ENCODE results near the gene LRRN4CL.
"Not testable (repeated sequence)": the region's sequence is repeated elsewhere in the genome, so short reads cannot be mapped to it uniquely, and the experiment has no call there.

Gene LRRN4CL

GRCh38 chr11:62706850-62707247 lies 17.5 kb upstream of the LRRN4CL start:
- ChIA-PET CTCF (interaction anchor here (0.9 to 4.1 kb wide), 5 partner anchors 12 to 125 kb away, joined by 3 to 20 read pairs (median 6); partner anchors contain the start of genes LRRN4CL and STX5), POLR2A (interaction anchor here (1.1 to 1.4 kb wide), 2 partner anchors 26 to 134 kb away, joined by 3 to 6 read pairs; no protein-coding TSS in a partner anchor)
- Histone ChIP-seq H3K36me3 (ENCODE audit: control insufficient read depth in 4 of 4, insufficient read depth in 4 of 4, low read length in 3 of 4) (peaks cover 0 to 24% (median 7%) of the 10 kb centered on the region in 4 experiments), H3K4me3 (ENCODE audit: control insufficient read depth in 1 of 7, extremely low read depth in 1 of 7, insufficient read depth in 4 of 7, low read depth in 2 of 7, low read length in 6 of 7) (peak overlapping the region in 5 of 7 experiments; percentile 47 to 76 (median 63)), H3K27ac (ENCODE audit: insufficient read depth in 1 of 2, low read depth in 1 of 2, low read length in 2 of 2, poor library complexity in 1 of 2, severe bottlenecking in 2 of 2) (no peak overlapping the region), H3K4me1 (ENCODE audit: control extremely low read depth in 1 of 4, control insufficient read depth in 4 of 4, insufficient read depth in 4 of 4, low read length in 3 of 4) (peaks cover 8 to 56% (median 44%) of the 10 kb centered on the region in 4 experiments), H3K9me3 (ENCODE audit: control extremely low read depth in 1 of 5, control insufficient read depth in 4 of 5, insufficient read depth in 2 of 5, low read depth in 1 of 5, low read length in 4 of 5) (no peaks in the 10 kb centered on the region), H3K27me3 (replicated peaks in 2 of 5; ENCODE audit: control insufficient read depth in 4 of 5, insufficient read depth in 5 of 5, low read length in 4 of 5) (no peaks in the 10 kb centered on the region)
- 96% methylated on average over 8 of the region's 8 CpGs for WGBS (ENCODE audit: insufficient coverage)
- DNase-seq, result no peak

GRCh38 chr11:62705880-62706849 lies 16.8 kb upstream of the LRRN4CL start:
- 9% methylated on average over 64 of the region's 73 CpGs for WGBS (ENCODE audit: insufficient coverage)
- ChIA-PET POLR2A (interaction anchor here (1.1 to 1.7 kb wide), 3 partner anchors 25 to 135 kb away, joined by 3 to 6 read pairs (median 6); partner anchors contain the start of gene TUT1), CTCF (interaction anchor here (0.9 to 3.9 kb wide), 10 partner anchors 10 to 126 kb away, joined by 3 to 16 read pairs (median 5); partner anchors contain the start of genes LRRN4CL, STX5 and TUT1)
- Histone ChIP-seq H3K9me3 (ENCODE audit: control extremely low read depth in 1 of 5, control insufficient read depth in 4 of 5, insufficient read depth in 2 of 5, low read depth in 1 of 5, low read length in 4 of 5) (no peaks in the 10 kb centered on the region), H3K4me3 (ENCODE audit: control insufficient read depth in 1 of 7, extremely low read depth in 1 of 7, insufficient read depth in 4 of 7, low read depth in 2 of 7, low read length in 6 of 7) (peak overlapping the region; percentile 33 to 90 (median 76)), H3K36me3 (ENCODE audit: control insufficient read depth in 4 of 4, insufficient read depth in 4 of 4, low read length in 3 of 4) (peaks cover 0 to 20% (median 7%) of the 10 kb centered on the region in 4 experiments), H3K27me3 (replicated peaks in 2 of 5; ENCODE audit: control insufficient read depth in 4 of 5, insufficient read depth in 5 of 5, low read length in 4 of 5) (no peaks in the 10 kb centered on the region), H3K27ac (ENCODE audit: insufficient read depth in 1 of 2, low read depth in 1 of 2, low read length in 2 of 2, poor library complexity in 1 of 2, severe bottlenecking in 2 of 2) (peak overlapping the region; percentile 89 to 92), H3K4me1 (ENCODE audit: control extremely low read depth in 1 of 4, control insufficient read depth in 4 of 4, insufficient read depth in 4 of 4, low read length in 3 of 4) (peaks cover 8 to 56% (median 44%) of the 10 kb centered on the region in 4 experiments)
- DNase-seq, result peak; percentile 95 to 98 (median 98)

- Histone ChIP-seq H3K27ac (ENCODE audit: insufficient read depth in 1 of 2, low read depth in 1 of 2, low read length in 2 of 2, poor library complexity in 1 of 2, severe bottlenecking in 2 of 2) (peak overlapping the region; percentile 89 to 92), H3K27me3 (replicated peaks in 2 of 5; ENCODE audit: control insufficient read depth in 4 of 5, insufficient read depth in 5 of 5, low read length in 4 of 5) (no peaks in the 10 kb centered on the region), H3K4me1 (ENCODE audit: control extremely low read depth in 1 of 4, control insufficient read depth in 4 of 4, insufficient read depth in 4 of 4, low read length in 3 of 4) (peaks cover 8 to 51% (median 42%) of the 10 kb centered on the region in 4 experiments), H3K9me3 (ENCODE audit: control extremely low read depth in 1 of 5, control insufficient read depth in 4 of 5, insufficient read depth in 2 of 5, low read depth in 1 of 5, low read length in 4 of 5) (no peaks in the 10 kb centered on the region), H3K4me3 (ENCODE audit: control insufficient read depth in 1 of 7, extremely low read depth in 1 of 7, insufficient read depth in 4 of 7, low read depth in 2 of 7, low read length in 6 of 7) (peak overlapping the region in 6 of 7 experiments; percentile 70 to 90 (median 76)), H3K36me3 (ENCODE audit: control insufficient read depth in 4 of 4, insufficient read depth in 4 of 4, low read length in 3 of 4) (peaks cover 0 to 19% (median 8%) of the 10 kb centered on the region in 4 experiments)
- ChIA-PET CTCF (interaction anchor here (1.0 to 3.9 kb wide), 9 partner anchors 9 to 113 kb away, joined by 3 to 16 read pairs (median 5); partner anchors contain the start of genes LRRN4CL and TUT1), POLR2A (interaction anchor here (1.4 to 1.7 kb wide), 2 partner anchors 24 to 114 kb away, joined by 6 read pairs; partner anchors contain the start of gene TUT1)
- 68% methylated on average over 7 of the region's 7 CpGs for WGBS (ENCODE audit: insufficient coverage)
- DNase-seq, result peak in 1 of 3 donors; percentile 27
Measured at GRCh38 chr11:62705413-62705812, 16.1 kb upstream of the LRRN4CL start.

- H3K27me3 ChIP-seq (replicated peaks in 2 of 5; ENCODE audit: control insufficient read depth in 4 of 5, insufficient read depth in 5 of 5, low read length in 4 of 5); H3K9me3 ChIP-seq (ENCODE audit: control extremely low read depth in 1 of 5, control insufficient read depth in 4 of 5, insufficient read depth in 2 of 5, low read depth in 1 of 5, low read length in 4 of 5); POLR2A ChIA-PET; H3K27ac ChIP-seq (ENCODE audit: insufficient read depth in 1 of 2, low read depth in 1 of 2, low read length in 2 of 2, poor library complexity in 1 of 2, severe bottlenecking in 2 of 2); DNase-seq; H3K4me3 ChIP-seq (ENCODE audit: control insufficient read depth in 1 of 7, extremely low read depth in 1 of 7, insufficient read depth in 4 of 7, low read depth in 2 of 7, low read length in 6 of 7): not testable (repeated sequence)
- WGBS (ENCODE audit: insufficient coverage), result 91% methylated on average over 2 of the region's 4 CpGs
- Histone ChIP-seq H3K36me3 (ENCODE audit: control insufficient read depth in 4 of 4, insufficient read depth in 4 of 4, low read length in 3 of 4) (peaks cover 0 to 16% (median 6%) of the 10 kb centered on the region in 4 experiments), H3K4me1 (ENCODE audit: control extremely low read depth in 1 of 4, control insufficient read depth in 4 of 4, insufficient read depth in 4 of 4, low read length in 3 of 4) (peaks cover 6 to 40% (median 32%) of the 10 kb centered on the region in 4 experiments)
- CTCF ChIA-PET, result interaction anchor here (2.0 to 3.9 kb wide), 3 partner anchors 9 to 112 kb away, joined by 5 to 18 read pairs (median 16); partner anchors contain the start of gene TUT1
Measured at GRCh38 chr11:62703921-62704320, 14.6 kb upstream of the LRRN4CL start.

- Histone ChIP-seq H3K36me3 (ENCODE audit: control insufficient read depth in 4 of 4, insufficient read depth in 4 of 4, low read length in 3 of 4) (peaks cover 0 to 19% (median 6%) of the 10 kb centered on the region in 4 experiments), H3K4me1 (ENCODE audit: control extremely low read depth in 1 of 4, control insufficient read depth in 4 of 4, insufficient read depth in 4 of 4, low read length in 3 of 4) (peaks cover 6 to 23% (median 20%) of the 10 kb centered on the region in 4 experiments), H3K27me3 (replicated peaks in 2 of 5; ENCODE audit: control insufficient read depth in 4 of 5, insufficient read depth in 5 of 5, low read length in 4 of 5) (no peaks in the 10 kb centered on the region), H3K27ac (ENCODE audit: insufficient read depth in 1 of 2, low read depth in 1 of 2, low read length in 2 of 2, poor library complexity in 1 of 2, severe bottlenecking in 2 of 2) (no peak overlapping the region), H3K4me3 (ENCODE audit: control insufficient read depth in 1 of 7, extremely low read depth in 1 of 7, insufficient read depth in 4 of 7, low read depth in 2 of 7, low read length in 6 of 7) (no peak overlapping the region), H3K9me3 (ENCODE audit: control extremely low read depth in 1 of 5, control insufficient read depth in 4 of 5, insufficient read depth in 2 of 5, low read depth in 1 of 5, low read length in 4 of 5) (no peaks in the 10 kb centered on the region)
- POLR2A ChIA-PET, result no interaction called here
- 100% methylated on average over 4 of the region's 11 CpGs for WGBS (ENCODE audit: insufficient coverage)
- DNase-seq, result no peak
- CTCF ChIA-PET, result interaction anchor here (0.8 to 1.9 kb wide), 6 partner anchors 10 to 308 kb away, joined by 3 to 5 read pairs (median 4); no protein-coding TSS in a partner anchor
Measured at GRCh38 chr11:62702246-62702645, 12.9 kb upstream of the LRRN4CL start.

GRCh38 chr11:62694455-62695167 lies 5.3 kb upstream of the LRRN4CL start:
- Histone ChIP-seq H3K4me3 (ENCODE audit: control insufficient read depth in 1 of 7, extremely low read depth in 1 of 7, insufficient read depth in 4 of 7, low read depth in 2 of 7, low read length in 6 of 7) (no peak overlapping the region), H3K27ac (ENCODE audit: insufficient read depth in 1 of 2, low read depth in 1 of 2, low read length in 2 of 2, poor library complexity in 1 of 2, severe bottlenecking in 2 of 2) (no peak overlapping the region), H3K27me3 (replicated peaks in 2 of 5; ENCODE audit: control insufficient read depth in 4 of 5, insufficient read depth in 5 of 5, low read length in 4 of 5) (no peaks in the 10 kb centered on the region), H3K4me1 (ENCODE audit: control extremely low read depth in 1 of 4, control insufficient read depth in 4 of 4, insufficient read depth in 4 of 4, low read length in 3 of 4) (no peaks in the 10 kb centered on the region), H3K9me3 (ENCODE audit: control extremely low read depth in 1 of 5, control insufficient read depth in 4 of 5, insufficient read depth in 2 of 5, low read depth in 1 of 5, low read length in 4 of 5) (no peaks in the 10 kb centered on the region), H3K36me3 (ENCODE audit: control insufficient read depth in 4 of 4, insufficient read depth in 4 of 4, low read length in 3 of 4) (peaks cover 3 to 43% (median 30%) of the 10 kb centered on the region in 4 experiments)
- ChIA-PET CTCF (interaction anchor here (0.7 to 8.7 kb wide), 19 partner anchors 9 to 152 kb away, joined by 3 to 98 read pairs (median 8); partner anchors contain the start of genes BSCL2, GNG3, LBHD1 and MTA2), POLR2A (no interaction called here)
- peak; percentile 80 to 89 (median 83) for DNase-seq
- WGBS (ENCODE audit: insufficient coverage), result 56% methylated on average over 12 of the region's 14 CpGs
